Body of pancreas (tissue), 4 donors: ENCODE results near the gene ATG7. TPM values are rescaled to one million over a fixed set of nuclear protein-coding genes. Genes with fewer than 3 reads are reported as not detected.

Source experiments
- ATAC-seq: fragments of 150-250 bp; one replicate; pipeline ENCODE4 v1.9.1; 2016
- DNase-seq, 4 donors: peaks; one replicate each; pipeline ENCODE4 v3.0.0-alpha.2; 2019
- H3K27ac ChIP-seq, 4 donors: fragments of 200-600 bp; sonication (generic); 1 replicate in 3 of 4; 2 replicates in 1 of 4; pipeline versions ENCODE4 v1.5.1 to v1.6.1; 2016 to 2019; ENCODE audit warnings: mild to moderate bottlenecking in 1 of 4, mixed read lengths in 1 of 4, moderate library complexity in 1 of 4
- H3K27me3 ChIP-seq, 2 donors: fragments of 200-600 bp; sonication (generic); one replicate each; pipeline ENCODE4 v1.6.0; 2016; ENCODE audit warnings: mild to moderate bottlenecking in 1 of 2
- H3K36me3 ChIP-seq, 2 donors: fragments of 200-600 bp; sonication (generic); replicated peaks in 1 of 2; 2 replicates each; pipeline ENCODE4 v1.5.1; 2016; ENCODE audit warnings: low read depth in 2 of 2; ENCODE audit not compliant: insufficient read depth in 1 of 2
- H3K4me1 ChIP-seq: fragments of 200-600 bp; sonication (generic); one replicate; pipeline ENCODE4 v1.6.0; 2016
- H3K4me3 ChIP-seq, 2 donors: fragments of 200-600 bp; sonication (generic); 1 replicate in 1 of 2; 2 replicates in 1 of 2; pipeline ENCODE4 v1.5.1; 2016 to 2019
- H3K9me3 ChIP-seq, 3 donors: fragments of 200-600 bp; sonication (generic); 1 replicate in 2 of 3; 2 replicates in 1 of 3; pipeline ENCODE4 v1.5.1; 2016
- CTCF ChIP-seq, 7 experiments: fragments of 450-650 bp in 4 of 7; fragments of 200-600 bp in 3 of 7; sonication (generic) in 3 of 7; IDR thresholded peaks; one replicate each; pipeline ENCODE4 v1.5.1; 2016 to 2019; ENCODE audit warnings: antibody characterized with exemption in 7 of 7
- POLR2A ChIP-seq, 3 donors: fragments of 450-650 bp; IDR thresholded peaks; one replicate each; pipeline ENCODE4 v1.6.1; 2016; ENCODE audit warnings: antibody characterized with exemption in 3 of 3, mild to moderate bottlenecking in 2 of 3
- whole genome bisulfite sequencing, 2 donors: methylation state at CpG; one replicate each; pipeline ENCODE4 v1.1.5; 2017; 5-methylcytosine and 5-hydroxymethylcytosine counted together
- intact Hi-C: fragments of 100-400 bp; cut with DNase I; formaldehyde crosslinking; loops from one replicate; pipeline ENCODE4 v1.15.1; 2023
- total RNA-seq, 2 donors: library from RNA; depleted of rRNA; stranded (reverse); fragments of >200 nt; gene quantifications; one replicate each; pipeline ENCODE4 v1.1.0, GENCODE V29; 2016

Gene ATG7
- total RNA-seq, 2 donors from 2014 or later = 40.5 to 43.6 TPM

GRCh38 chr3:11392014-11392859 lies 120.0 kb downstream of the ATG7 start:
- Histone ChIP-seq H3K4me1 (peaks cover 9% of the 10 kb centered on the region), H3K9me3 (no peaks in the 10 kb centered on the region), H3K36me3 (no peaks in the 10 kb centered on the region), H3K27ac (no peak overlapping the region), H3K27me3 (no peaks in the 10 kb centered on the region), H3K4me3 (no peak overlapping the region)
- no peak for DNase-seq
- intact Hi-C loops = no loop called here
- WGBS, 2 donors = 50 to 60% methylated on average over 2 to 3 of the region's 3 CpGs
- no peak for ATAC-seq
- TF ChIP-seq CTCF (IDR thresholded peaks at IDR 0.05) = no peak
- TF ChIP-seq POLR2A (IDR thresholded peaks at IDR 0.05) = no peak

- H3K36me3 ChIP-seq = no peaks in the 10 kb centered on the region
These were observed 120.6 kb downstream of the ATG7 start for GRCh38 chr3:11392860-11393114.

GRCh38 chr3:11393401-11393800 lies 121.2 kb downstream of the ATG7 start:
- intact Hi-C loops = no loop called here
- H3K4me1 ChIP-seq = peaks cover 9% of the 10 kb centered on the region
- DNase-seq = no peak
- no peak for ATAC-seq
- H3K36me3 ChIP-seq = no peaks in the 10 kb centered on the region
- 81 to 83% methylated on average over 3 of the region's 3 CpGs for WGBS, 2 donors
- TF ChIP-seq POLR2A (IDR thresholded peaks at IDR 0.05) (no peak), CTCF (IDR thresholded peaks at IDR 0.05) (no peak)
- no peak overlapping the region for H3K27ac ChIP-seq
- no peak overlapping the region for H3K4me3 ChIP-seq
- H3K9me3 ChIP-seq = no peaks in the 10 kb centered on the region
- no peaks in the 10 kb centered on the region for H3K27me3 ChIP-seq

More at GRCh38 chr3:11392860-11393114, 120.6 kb downstream of the ATG7 start:
- TF ChIP-seq POLR2A (IDR thresholded peaks at IDR 0.05) = no peak
- no peak for TF ChIP-seq CTCF (IDR thresholded peaks at IDR 0.05)
- DNase-seq (no peak), ATAC-seq (no peak)
- H3K27me3 ChIP-seq = no peaks in the 10 kb centered on the region
- H3K27ac ChIP-seq = no peak overlapping the region
- intact Hi-C loops = no loop called here
- H3K9me3 ChIP-seq = no peaks in the 10 kb centered on the region
- no peak overlapping the region for H3K4me3 ChIP-seq
- WGBS, 2 donors = 90 to 94% methylated on average over 2 of the region's 2 CpGs
- peaks cover 9% of the 10 kb centered on the region for H3K4me1 ChIP-seq

- TF ChIP-seq POLR2A (IDR thresholded peaks at IDR 0.05) (no peak), CTCF (IDR thresholded peaks at IDR 0.05) (no peak)
- no peak overlapping the region for H3K27ac ChIP-seq
- peaks cover 9% of the 10 kb centered on the region for H3K4me1 ChIP-seq
- no peak for DNase-seq
- WGBS, 2 donors = 94 to 98% methylated on average over 4 of the region's 4 CpGs
- H3K36me3 ChIP-seq = no peaks in the 10 kb centered on the region
- no peaks in the 10 kb centered on the region for H3K9me3 ChIP-seq
- no peak for ATAC-seq
- intact Hi-C loops = no loop called here
- H3K27me3 ChIP-seq = no peaks in the 10 kb centered on the region
- H3K4me3 ChIP-seq = no peak overlapping the region
These were observed 122.2 kb downstream of the ATG7 start for GRCh38 chr3:11394392-11394791.

GRCh38 chr3:11400213-11400612 lies 128.0 kb downstream of the ATG7 start:
- no peak overlapping the region for H3K27ac ChIP-seq
- H3K9me3 ChIP-seq = no peaks in the 10 kb centered on the region
- WGBS, 2 donors = 74 to 75% methylated on average over 4 of the region's 4 CpGs
- TF ChIP-seq POLR2A (IDR thresholded peaks at IDR 0.05) (no peak), CTCF (IDR thresholded peaks at IDR 0.05) (no peak)
- H3K36me3 ChIP-seq = no peaks in the 10 kb centered on the region
- H3K4me1 ChIP-seq = no peaks in the 10 kb centered on the region
- no peaks in the 10 kb centered on the region for H3K27me3 ChIP-seq
- H3K4me3 ChIP-seq = no peak overlapping the region
- ATAC-seq = no peak
- no peak for DNase-seq
- intact Hi-C loops = no loop called here
